HepG2 (cell line): ENCODE measurements around the gene DDAH2. TPM values are rescaled to one million over a fixed set of nuclear protein-coding genes. Genes with fewer than 3 reads are reported as not detected.
A peak's percentile ranks its signal among the peaks of the same experiment; 100 is the strongest.

Experiments
- EHMT2 ChIP-seq: fragments of 200-600 bp; sonication (generic); IDR thresholded peaks from 2 replicates; pipeline ENCODE4 v1.7.0; 2017; ENCODE audit warnings: antibody characterized with exemption, low read depth, low read length, borderline replicate concordance
- FOXP4 ChIP-seq: sonication (generic); formaldehyde crosslinking; IDR thresholded peaks from 2 replicates; pipeline ENCODE4 v1.4.0; 2020; ENCODE audit warnings: missing genetic modification reagents
- MTA1 ChIP-seq: sonication (generic); formaldehyde crosslinking; IDR thresholded peaks from 2 replicates; pipeline ENCODE4 v1.4.0; 2020; ENCODE audit warnings: missing genetic modification reagents, mild to moderate bottlenecking, borderline replicate concordance
- NBN ChIP-seq: fragments of 450-650 bp; conservative IDR thresholded peaks from 2 replicates; pipeline ENCODE4 v1.6.1; 2017
- REL ChIP-seq: sonication (generic); formaldehyde crosslinking; conservative IDR thresholded peaks from 2 replicates; pipeline ENCODE4 v1.8.0; 2022; ENCODE audit warnings: mild to moderate bottlenecking, missing genetic modification reagents, moderate library complexity
- RNF219 ChIP-seq: sonication (generic); formaldehyde crosslinking; IDR thresholded peaks from 2 replicates; pipeline ENCODE4 v1.5.0; 2020; ENCODE audit warnings: mild to moderate bottlenecking, missing genetic modification reagents
- SATB2 ChIP-seq: sonication (generic); formaldehyde crosslinking; IDR thresholded peaks from 2 replicates; pipeline ENCODE4 v1.5.0; 2020; ENCODE audit warnings: missing genetic modification reagents
- SP2 ChIP-seq: sonication (generic); formaldehyde crosslinking; IDR thresholded peaks from 2 replicates; pipeline ENCODE4 v1.5.1; 2020; ENCODE audit warnings: mild to moderate bottlenecking, missing genetic modification reagents
- TCF7 ChIP-seq: sonication (generic); IDR thresholded peaks from 2 replicates; pipeline ENCODE4 v1.6.1; 2016; ENCODE audit warnings: antibody characterized with exemption, low read depth
- TP53 ChIP-seq: sonication (generic); formaldehyde crosslinking; conservative IDR thresholded peaks from 2 replicates; pipeline ENCODE4 v1.4.0; 2020; ENCODE audit warnings: missing genetic modification reagents
- ZNF292 ChIP-seq: sonication (generic); formaldehyde crosslinking; IDR thresholded peaks from 2 replicates; pipeline ENCODE4 v1.8.1; 2022; ENCODE audit warnings: mild to moderate bottlenecking, low read depth, missing genetic modification reagents, borderline replicate concordance
- ZNF34 ChIP-seq: sonication (generic); formaldehyde crosslinking; IDR thresholded peaks from 2 replicates; pipeline ENCODE4 v1.4.0; 2020; ENCODE audit warnings: mild to moderate bottlenecking, missing genetic modification reagents, borderline replicate concordance
- ZNF451 ChIP-seq: sonication (generic); formaldehyde crosslinking; IDR thresholded peaks from 2 replicates; pipeline ENCODE4 v1.5.0; 2020; ENCODE audit warnings: mild to moderate bottlenecking, missing genetic modification reagents
- ZNF563 ChIP-seq: sonication (generic); formaldehyde crosslinking; IDR thresholded peaks from 2 replicates; pipeline ENCODE4 v1.8.0; 2022; ENCODE audit warnings: mild to moderate bottlenecking, moderate library complexity, missing genetic modification reagents
- polyA plus RNA-seq, 8 experiments: library from polyadenylated mRNA; depleted of rRNA in 3 of 8; stranded (reverse) in 7 of 8; unstranded in 1 of 8; fragments of >200 nt; fragmentation: Illumina TruSeq in 4 of 8; extraction: Trizol in 4 of 8; gene quantifications; 2 replicates each; pipeline versions ENCODE4 v1.2.1 to v1.2.3, GENCODE V29; 2011 to 2016; ENCODE audit warnings: low read depth in 4 of 8, missing spikeins in 1 of 8, mixed read lengths in 1 of 8; ENCODE audit not compliant: insufficient read depth in 1 of 8
- total RNA-seq, 5 experiments: library from RNA; depleted of rRNA; stranded (reverse); fragments of >200 nt; fragmentation: Illumina TruSeq; extraction: Trizol; gene quantifications; 2 replicates each; pipeline ENCODE4 v1.2.3, GENCODE V29; 2016; ENCODE audit warnings: low read depth in 1 of 5
- TF ChIP-seq, protein P1 (sequence below): sonication (generic); formaldehyde crosslinking; IDR thresholded peaks from 2 replicates; pipeline ENCODE4 v1.4.0; 2020; ENCODE audit warnings: missing genetic modification reagents, borderline replicate concordance
- TF ChIP-seq, protein P2 (sequence below): sonication (generic); formaldehyde crosslinking; IDR thresholded peaks from 2 replicates; pipeline ENCODE4 v1.5.0; 2020; ENCODE audit warnings: missing genetic modification reagents, mild to moderate bottlenecking, borderline replicate concordance
- TF ChIP-seq, protein P3 (sequence below): sonication (generic); formaldehyde crosslinking; IDR thresholded peaks from 2 replicates; pipeline ENCODE4 v1.4.0; 2020; ENCODE audit warnings: missing genetic modification reagents

DDAH2 gene
- total and polyA plus RNA-seq, 2 of the 13 experiments (the other 11 are each of a cell fraction or from before 2014, with no cell fraction given): 16.4 to 21.1 TPM

GRCh38 chr6:31737991-31738979, 9.2 kb upstream of the DDAH2 start (continued):
- peak; percentile 97 for TF ChIP-seq FOXP4
- TF ChIP-seq TCF7: peak; percentile 81
- peak; percentile 66; the same call in 1 of the 2 replicates for TF ChIP-seq ZNF451 (CRISPR knock-in tag)
- no peak for TF ChIP-seq EHMT2
- no peak for TF ChIP-seq ZNF34
- TF ChIP-seq ZNF563 (CRISPR knock-in tag): no peak
- no peak for TF ChIP-seq RNF219 (CRISPR knock-in tag)
- TF ChIP-seq, protein P1, sequence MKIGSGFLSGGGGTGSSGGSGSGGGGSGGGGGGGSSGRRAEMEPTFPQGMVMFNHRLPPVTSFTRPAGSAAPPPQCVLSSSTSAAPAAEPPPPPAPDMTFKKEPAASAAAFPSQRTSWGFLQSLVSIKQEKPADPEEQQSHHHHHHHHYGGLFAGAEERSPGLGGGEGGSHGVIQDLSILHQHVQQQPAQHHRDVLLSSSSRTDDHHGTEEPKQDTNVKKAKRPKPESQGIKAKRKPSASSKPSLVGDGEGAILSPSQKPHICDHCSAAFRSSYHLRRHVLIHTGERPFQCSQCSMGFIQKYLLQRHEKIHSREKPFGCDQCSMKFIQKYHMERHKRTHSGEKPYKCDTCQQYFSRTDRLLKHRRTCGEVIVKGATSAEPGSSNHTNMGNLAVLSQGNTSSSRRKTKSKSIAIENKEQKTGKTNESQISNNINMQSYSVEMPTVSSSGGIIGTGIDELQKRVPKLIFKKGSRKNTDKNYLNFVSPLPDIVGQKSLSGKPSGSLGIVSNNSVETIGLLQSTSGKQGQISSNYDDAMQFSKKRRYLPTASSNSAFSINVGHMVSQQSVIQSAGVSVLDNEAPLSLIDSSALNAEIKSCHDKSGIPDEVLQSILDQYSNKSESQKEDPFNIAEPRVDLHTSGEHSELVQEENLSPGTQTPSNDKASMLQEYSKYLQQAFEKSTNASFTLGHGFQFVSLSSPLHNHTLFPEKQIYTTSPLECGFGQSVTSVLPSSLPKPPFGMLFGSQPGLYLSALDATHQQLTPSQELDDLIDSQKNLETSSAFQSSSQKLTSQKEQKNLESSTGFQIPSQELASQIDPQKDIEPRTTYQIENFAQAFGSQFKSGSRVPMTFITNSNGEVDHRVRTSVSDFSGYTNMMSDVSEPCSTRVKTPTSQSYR: peak; percentile 70; the same call in 1 of the 2 replicates
- no peak for TF ChIP-seq NBN
- TF ChIP-seq REL: no peak; the same call in 1 of the 2 replicates
- TF ChIP-seq SATB2 (CRISPR knock-in tag): no peak
- TF ChIP-seq MTA1 (CRISPR knock-in tag): peak; percentile 66; the same call in 1 of the 2 replicates
- 0 out of 2 replicates have a peak, but pooled peaks have one; percentile 49 for TF ChIP-seq TP53 (CRISPR knock-in tag)
- no peak for TF ChIP-seq SP2
- TF ChIP-seq, protein P2, sequence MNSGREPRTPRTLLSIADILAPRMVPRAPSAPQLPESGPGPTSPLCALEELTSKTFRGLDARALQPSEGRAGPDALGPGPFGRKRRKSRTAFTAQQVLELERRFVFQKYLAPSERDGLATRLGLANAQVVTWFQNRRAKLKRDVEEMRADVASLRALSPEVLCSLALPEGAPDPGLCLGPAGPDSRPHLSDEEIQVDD (CRISPR knock-in tag): no peak
- TF ChIP-seq ZNF292 (CRISPR knock-in tag): no peak; the same call in 1 of the 2 replicates
- TF ChIP-seq, protein P3, sequence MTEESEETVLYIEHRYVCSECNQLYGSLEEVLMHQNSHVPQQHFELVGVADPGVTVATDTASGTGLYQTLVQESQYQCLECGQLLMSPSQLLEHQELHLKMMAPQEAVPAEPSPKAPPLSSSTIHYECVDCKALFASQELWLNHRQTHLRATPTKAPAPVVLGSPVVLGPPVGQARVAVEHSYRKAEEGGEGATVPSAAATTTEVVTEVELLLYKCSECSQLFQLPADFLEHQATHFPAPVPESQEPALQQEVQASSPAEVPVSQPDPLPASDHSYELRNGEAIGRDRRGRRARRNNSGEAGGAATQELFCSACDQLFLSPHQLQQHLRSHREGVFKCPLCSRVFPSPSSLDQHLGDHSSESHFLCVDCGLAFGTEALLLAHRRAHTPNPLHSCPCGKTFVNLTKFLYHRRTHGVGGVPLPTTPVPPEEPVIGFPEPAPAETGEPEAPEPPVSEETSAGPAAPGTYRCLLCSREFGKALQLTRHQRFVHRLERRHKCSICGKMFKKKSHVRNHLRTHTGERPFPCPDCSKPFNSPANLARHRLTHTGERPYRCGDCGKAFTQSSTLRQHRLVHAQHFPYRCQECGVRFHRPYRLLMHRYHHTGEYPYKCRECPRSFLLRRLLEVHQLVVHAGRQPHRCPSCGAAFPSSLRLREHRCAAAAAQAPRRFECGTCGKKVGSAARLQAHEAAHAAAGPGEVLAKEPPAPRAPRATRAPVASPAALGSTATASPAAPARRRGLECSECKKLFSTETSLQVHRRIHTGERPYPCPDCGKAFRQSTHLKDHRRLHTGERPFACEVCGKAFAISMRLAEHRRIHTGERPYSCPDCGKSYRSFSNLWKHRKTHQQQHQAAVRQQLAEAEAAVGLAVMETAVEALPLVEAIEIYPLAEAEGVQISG (CRISPR knock-in tag): peak; percentile 62; the same call in 1 of the 2 replicates
